Measurements from ENCODE around the gene GREB1.

GREB1 gene

DNA sequence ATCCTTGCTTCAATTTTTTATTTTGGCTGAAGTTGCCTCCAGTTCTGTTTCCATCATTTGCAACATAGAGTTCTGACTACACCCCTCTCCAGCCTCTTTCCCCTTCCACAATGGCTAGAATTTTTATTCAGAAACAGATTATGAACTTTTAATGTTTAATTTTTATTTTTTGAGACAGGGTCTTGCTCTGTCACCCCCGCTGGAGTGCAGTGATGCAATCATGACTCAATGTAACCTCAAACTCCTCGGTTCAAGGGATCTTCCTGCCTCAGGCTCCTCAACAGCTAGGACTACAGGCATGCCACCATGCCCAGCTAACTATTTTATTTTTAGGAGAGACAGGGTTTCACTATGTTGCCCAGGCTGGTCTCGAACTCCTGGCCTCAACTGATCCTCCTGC, 133.3 kb downstream of the GREB1 start:
- no peak for DNase-seq

DNA sequence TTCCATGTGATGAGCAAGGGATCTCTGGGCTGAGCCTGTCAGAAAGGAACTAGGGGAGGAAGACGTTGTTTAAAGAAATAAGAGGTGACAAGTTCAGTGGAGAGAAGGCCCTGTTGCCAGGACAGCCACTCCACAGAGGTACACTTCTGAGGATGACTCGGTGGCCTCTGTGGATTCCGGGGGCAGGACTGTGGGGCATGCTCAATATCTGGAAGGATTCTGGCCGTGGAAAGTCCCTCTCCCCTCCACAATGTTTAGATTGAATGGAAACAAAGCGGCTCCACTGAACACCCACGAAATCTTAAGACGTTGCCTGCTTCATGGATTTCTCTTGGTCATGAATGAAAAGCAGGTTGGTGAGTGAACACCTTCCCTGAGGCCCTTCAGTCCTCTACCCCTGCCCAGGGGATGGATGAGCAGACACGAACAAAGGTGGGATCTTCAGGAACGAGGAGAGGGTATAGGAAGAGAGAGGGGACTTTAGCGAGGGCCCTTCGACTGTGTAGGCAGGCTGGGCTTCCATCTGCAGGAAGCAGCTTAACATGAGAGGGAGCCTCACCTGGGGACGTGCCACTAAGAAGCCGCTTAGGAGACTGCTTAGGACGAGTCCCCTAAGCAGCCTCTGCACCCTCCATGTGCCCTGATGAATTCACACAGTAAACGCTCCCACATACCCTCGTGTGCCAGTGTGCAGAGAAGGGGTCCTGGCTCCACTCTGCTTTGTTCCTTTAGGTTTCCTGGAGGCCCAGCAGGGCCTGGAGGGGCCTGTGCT, 134.2 kb downstream of the GREB1 start:
- DNase-seq: no peak

DNA sequence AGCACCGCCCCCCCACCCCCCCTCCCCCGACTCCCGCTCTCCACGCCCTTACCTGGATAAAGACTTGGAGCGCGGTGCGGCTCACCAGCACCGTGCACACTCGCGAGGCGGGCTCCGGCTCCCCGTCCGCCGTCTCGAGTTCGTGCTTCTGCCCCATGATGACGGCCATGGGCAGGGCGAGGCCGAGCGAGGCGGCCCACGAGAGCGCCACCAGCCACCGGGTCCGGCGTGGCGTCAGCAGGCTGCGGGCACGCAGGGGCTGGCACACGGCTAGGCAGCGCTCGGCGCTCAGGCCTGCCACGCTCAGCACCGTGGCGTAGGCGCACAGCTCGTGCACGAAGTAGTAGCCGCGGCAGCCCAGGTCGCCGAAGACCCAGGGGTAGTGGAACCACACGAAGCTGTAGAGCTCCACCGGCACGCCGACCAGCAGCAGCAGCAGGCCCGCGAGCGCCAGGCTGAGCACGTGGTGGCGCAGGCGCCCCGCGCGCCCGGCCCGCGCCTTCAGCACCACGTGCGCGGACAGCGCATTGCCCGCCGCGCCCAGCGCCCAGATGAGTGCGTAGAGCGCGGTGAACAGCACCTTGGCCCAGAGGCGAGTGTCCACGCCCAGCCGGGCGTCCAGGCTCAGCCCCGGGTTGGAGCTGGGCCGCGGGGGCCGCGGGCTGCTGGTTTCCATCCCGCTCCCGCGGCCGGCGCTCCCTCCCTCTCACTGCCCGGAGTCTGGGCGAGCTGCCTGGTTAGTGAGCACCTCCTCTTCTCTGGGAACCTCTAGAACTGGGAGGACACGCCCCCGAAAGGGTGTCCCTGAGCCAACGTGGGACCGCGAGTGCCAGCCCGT, 135.8 kb downstream of the GREB1 start, which contains the start of gene NTSR2:
Gene NTSR2, minus strand, starts transcription at position 742 of the 838 bp plus-strand sequence. Its CDS starts 66 bp downstream, at position 676.
- DNase-seq: peak in 1 of 2 experiments; percentile 21

DNA sequence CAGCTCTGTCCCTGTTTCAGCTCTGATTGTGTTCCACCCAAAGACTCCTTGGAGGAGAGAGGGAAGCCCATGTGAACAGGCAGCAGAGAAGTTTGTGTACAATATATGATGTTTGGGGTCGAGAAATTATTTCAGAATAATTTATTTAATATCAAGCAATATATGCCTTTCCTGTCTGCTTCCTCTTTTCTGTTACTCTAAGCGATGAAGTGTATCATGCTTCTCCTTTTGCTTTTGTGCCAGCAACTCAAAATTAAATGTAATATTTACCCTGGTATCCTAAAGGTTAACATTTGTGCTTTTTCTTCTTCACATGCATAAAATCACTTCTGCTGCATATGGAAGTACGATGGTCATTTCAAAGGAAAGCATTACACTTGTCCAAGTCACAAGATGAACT, 138.6 kb downstream of the GREB1 start:
- DNase-seq: no peak

DNA sequence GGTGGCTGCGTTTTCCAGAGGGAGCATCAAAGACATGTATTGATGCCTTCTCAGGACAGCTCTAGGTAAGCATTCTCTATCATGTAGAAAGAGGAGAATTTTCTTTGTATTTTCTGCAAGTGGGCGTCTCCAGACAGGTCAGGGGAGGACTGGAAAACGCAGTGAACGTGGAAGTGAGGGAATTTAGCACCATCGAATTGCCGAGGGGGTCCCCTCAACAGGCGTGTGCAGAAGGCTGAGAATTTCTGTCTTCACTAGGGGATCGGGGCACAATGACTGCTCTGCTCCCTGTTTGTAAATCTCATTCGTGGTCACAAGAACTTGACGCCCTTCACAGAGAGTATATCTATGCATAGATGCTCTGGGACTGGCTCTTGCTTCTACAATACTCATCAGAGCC, 141.1 kb downstream of the GREB1 start:
- DNase-seq: no peak

DNA sequence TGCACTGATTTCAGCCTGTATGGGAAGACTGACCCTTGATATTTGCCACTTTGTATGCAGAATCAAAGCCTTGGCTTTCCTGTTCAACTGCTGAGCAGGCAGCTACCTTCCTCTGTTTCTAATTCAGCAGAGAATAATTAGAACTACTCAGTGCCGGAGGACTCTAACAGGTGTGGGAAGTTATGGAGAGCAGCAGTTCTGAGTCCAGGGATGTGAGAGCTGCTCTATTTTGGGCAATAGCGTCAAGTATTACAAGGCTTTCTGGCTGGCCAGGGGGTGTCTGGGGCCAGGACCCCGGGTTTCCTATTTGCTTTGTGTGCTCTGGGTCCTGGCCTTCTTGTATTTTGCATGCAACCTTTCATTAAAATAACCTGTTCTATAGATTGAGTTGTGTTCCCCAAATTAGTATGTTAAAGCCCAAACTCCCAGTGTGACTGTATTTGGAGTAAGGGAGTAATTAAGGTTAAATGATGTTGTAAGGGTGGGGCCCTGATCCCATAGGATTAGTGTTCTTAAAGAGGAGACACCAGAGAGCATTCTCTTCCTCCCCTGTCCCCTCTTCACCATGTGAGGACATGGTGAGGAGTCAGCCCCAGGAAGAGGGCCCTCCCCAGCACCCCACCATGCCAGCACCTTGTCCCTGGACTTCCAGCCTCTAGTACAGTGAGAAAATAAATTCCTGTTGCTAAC, 141.7 kb downstream of the GREB1 start:
- DNase-seq: no peak

DNA sequence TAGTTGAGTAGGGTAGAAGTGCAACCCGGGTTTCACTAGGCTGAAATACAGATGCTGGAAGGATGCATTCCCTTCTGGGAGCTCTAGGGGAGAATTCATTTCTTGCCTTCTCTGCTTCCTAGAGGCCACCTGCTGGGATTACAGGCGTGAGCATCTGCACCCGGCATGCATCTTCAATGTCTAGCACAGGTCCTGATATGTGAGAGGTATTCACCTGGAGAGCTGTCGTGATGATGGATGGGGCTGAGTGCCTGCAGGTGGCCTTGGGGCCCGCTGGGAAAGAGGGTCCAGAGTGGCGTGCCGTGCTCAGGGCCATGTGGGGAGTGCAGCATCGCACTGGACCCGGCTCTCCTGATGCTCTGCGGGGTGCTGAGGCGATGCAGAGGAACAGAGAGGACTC, 142.8 kb downstream of the GREB1 start:
- DNase-seq: no peak

DNA sequence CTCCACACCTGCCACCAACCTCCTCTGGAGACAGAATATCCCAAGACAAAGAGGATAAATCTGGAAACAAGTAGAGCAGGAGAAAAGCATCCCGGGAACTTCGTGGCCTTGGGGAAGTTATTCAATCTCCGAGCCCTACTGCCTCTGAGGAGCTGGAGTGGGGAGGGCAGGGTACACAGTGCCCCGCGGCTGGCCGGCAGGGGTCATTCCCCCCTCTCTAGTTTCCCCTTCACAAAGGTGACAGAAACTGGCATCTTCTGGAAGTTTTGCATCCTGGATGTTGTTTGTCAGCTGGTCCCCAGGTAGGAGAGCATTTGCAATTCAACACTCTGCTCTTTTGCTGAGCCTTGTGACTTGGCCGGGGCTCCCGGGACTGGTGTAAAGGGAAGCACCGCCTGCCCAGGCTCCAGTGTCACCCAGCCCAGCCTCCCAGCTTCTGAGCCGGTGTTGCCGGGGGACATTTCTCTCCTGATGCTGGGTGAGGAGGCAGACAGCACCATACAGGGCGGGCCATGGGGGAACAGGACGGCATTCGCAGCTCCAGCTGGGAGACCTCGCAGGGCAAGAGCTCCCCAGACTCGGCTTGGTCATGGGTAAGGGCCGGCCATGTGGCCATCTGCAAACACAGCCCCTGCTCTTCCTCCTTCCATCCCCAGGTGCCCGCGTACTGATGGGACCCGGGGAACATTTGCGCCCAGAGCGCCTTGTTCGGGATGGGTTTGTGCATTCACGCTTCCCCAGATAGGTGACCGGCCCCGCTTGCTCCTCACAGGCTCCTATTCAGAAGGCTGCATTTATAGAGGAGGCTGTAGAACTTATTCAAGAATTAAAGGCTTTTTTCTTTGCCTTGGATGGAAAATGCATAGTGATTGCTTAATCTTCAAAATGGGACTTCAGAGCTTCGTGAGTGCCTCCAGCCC, 143.6 kb downstream of the GREB1 start:
- DNase-seq: no peak

DNA sequence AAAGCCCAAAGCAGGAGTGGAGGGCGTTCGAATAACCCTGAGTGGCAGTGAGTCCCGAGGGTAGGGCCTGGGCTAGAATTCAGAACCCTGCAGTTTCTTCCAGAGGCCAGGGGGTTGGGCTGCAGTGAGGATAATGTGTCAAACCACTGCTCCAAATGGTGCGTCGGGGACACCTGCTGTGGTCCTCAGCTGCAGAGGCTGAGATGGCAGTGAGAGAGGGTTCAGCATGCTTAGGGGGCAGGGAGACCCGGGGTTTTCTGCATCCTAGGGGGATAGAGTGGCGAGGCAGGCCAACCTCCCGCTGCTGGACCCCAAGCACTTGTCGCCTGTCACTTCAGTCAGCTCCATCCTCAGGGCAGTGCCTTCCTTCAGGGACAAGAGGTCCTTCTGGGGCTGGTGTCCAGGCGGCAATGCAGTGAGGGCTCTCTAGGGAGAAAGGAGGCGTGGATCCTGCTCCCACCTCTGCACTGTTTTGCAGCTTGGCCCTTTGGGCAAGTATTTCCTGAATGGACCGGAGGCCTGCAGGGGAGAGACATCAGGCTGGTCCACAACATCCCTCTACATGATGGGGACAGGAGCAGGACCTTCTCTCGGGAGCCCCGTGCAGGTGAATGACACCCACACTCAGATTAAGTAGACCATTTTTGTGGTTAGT, 144.6 kb downstream of the GREB1 start:
- no peak for DNase-seq

DNA sequence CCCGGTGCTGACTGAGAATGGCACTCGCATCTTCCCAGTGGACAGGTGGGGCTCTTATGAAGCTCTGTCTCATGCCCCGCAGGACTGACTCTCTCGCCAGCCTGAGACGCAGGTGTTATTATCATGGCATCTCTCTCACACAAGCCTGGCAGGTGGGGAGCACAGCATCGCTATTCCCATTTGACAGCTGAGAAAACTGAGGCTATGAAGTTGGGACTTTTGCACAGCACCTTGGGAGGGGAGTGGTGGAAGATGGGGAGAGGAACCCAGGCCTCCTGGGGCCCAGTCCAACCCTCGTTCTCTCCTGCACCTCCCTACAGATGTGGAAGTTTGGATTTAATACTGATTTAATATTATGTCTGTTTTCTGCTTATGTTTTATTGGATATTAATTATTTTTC, 145.2 kb downstream of the GREB1 start:
- DNase-seq: no peak

DNA sequence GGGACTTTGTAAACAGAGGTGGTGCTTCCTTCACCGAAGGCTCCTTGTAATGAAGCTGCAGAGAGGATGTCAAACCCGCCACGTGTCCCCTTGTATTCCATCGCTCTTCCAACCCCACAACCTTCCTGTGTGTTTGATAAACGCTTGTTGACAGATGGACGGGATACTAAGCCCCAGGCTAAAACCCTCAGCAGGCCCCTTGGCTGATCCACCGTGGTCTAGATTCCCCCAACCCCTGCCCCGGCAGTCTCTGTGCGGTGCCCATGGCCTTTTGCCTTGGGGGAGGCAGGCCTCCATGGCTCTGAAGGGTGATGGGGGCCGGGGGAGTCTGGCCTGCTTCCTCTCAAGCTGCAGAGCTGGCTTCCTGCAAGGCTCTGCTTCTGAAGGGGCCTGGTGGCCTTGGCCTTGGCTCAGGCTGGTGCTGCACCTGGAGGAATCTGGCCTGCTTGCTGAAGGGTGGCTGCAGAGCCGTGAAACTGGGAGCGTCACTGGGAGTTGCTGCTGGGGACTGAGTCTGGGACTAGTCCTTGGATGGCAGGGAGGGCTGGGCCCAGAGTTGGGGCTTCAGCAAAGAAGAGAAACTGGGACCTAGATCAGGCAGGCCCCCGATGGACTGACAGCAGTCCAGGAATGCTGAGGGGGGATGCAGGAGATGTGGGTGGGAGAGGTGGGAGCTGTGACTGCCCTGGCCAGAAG, 145.8 kb downstream of the GREB1 start:
- DNase-seq: no peak

DNA sequence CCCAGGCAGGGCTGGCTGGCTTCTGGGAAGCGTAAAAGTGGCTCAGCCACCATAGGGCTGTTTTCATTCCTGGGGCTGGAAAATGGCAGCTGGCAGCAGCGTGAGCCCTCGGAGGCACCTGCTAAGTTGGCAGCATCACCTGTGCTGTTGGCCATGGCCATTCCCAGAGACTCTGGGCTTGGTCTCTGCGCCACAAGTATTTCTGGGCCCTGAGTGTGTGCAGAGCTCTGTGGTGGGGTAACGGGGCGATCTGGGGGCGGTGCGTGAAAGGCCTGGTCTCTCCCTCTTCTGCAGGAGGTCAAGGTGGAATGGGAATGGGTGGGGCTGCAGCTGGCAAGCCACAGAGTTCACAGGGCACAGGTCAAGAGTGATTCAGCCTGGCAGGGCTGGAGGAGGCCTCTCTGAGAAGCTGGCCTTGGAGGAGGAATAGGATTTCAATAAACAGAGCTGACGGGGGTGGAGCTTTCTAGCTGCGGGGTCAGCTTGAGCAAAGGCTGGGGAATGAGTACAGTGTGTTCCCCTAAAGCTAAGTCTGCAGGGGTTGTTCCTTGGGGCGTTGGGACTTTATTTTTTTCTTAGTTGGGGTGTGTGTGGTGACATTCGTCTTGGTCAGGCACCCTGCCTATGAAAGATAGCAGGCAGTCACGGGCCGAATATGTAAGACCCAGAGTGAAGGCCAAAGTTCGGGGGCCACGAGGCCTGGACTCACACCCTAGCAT, 146.5 kb downstream of the GREB1 start:
- no peak for DNase-seq

DNA sequence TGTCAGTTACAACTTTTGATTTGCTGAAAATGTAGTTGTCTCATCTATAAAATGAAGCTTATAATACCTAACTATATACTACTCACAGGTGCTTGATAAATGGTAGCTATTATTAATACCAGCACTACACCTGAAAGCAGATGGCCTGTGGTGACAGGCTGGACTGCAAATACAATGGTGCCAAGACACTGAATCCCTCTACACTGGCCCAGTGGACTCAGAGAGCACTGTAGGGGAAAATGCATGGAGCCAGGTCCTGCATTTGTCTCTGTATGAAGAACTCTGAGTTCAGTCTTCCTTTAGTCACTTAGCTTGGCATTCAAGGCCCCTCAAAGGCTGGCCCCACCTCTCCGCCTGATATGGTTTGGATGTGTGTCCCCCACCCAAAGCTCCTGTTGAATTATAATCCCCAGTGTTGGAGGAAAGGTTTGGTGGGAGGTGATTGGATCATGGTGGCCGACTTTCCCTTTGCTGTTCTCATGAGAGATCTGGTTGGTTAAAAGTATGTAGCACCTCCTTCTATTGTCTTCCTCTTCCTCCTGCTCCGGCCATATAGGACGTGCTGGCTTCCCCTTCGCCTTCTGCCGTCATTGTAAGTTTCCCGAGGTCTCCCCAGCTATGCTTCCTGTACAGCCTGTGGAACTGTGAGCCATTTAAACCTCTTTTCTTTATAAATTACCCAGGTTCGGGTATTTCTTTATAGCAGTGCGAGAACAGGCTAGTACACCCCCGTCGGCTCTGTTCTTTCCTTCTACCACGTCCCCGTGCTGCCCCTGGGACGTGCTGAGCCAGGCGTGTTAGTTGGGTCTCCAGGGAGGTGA, 147.3 kb downstream of the GREB1 start:
- no peak for DNase-seq

DNA sequence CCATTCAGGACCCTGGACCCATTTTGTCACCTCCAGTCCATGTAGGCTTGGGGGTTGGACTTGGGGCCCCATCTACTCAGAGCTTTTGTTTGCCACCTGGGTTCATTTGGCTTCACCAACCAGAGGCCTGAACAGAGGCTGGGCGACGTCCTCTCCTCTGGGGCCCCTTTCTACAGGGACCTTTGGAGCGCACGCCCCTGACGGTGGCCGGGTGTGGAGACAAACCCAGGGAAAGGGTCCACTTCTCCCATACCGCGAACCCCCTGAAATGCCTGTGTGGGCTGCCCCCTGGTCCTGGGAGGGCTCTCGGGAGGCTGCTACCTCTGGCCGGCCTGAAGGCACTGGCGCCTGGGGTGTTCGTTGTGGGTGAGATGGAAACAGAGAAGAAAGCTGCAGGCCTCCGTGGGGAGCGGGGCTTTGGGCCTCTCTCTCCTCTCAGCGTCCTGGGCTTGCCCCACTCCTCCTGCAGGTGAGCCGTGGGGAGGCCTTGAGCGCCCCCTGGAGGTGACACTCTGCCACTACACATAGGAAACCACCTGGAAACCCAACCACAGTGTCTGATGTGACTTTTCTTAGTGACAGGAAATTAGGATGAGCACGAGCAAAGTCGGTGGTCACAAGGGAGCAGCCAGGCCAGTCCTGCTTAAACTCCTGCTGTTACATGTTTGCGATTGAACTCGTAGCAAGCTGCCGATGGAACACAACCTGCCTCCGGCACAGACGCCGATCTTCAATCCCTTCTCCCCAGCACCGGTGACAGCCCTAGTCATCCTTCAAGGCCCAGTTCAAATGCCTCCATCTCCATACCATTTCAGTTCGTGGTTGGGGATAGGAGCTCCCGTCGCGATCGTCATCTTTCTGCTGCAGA, 148.1 kb downstream of the GREB1 start:
- DNase-seq: peak; percentile 12 to 50

DNA sequence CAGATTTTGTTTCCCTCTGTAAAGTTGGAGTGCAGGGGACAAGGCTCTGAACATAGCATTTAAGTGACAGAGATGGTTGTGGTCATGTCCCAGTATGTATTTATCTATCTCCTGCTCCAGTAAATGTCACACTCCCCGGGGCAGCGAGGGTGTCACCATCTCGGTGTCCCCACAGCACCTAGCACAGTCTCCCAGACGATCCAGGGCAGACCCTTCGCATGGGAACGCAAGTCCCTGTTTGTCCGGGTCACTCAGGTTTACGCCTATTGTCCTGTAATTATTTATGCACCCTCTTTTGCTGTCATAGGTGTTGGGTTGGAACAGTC, 148.7 kb downstream of the GREB1 start:
- no peak for DNase-seq

DNA sequence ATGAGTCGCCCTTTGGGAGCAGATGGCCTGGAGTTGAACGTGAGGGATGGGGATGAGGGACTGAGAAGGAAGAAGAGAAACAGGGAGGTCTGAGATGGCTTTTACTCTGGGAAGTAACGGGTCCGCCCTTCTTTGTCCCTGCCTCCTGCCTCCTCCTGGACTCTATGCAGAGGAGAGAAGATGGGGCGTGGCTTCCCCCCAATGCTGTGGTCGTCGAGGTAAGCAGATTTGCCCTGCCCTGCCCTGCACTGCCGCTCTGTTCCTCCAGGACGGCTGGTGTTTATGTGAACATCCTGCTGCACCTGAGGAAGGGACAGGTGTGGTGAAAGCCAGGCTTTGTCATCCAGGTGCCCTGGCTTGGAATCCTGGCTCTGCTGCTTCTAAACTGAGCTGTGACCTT, 149.6 kb downstream of the GREB1 start:
- DNase-seq: no peak

DNA sequence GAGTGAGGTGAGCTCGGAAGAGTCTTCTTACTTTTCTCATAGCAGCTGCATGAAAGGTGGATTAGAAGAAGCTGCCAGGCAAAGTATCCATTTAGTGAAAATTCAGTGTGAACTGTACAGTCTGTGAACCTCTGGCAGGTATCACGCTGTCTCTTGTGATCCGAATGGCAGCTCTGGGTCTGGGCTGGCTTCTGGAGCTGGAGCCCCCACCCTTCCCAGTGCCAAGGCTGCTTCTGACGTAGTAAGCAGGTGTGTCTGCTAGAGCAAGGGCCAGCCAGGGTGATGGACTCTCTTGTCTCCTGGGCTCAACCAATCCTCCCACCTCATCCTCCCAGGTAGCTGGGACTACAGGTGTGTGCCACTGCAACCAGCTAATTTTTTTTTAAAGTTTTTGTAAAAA, 150.1 kb downstream of the GREB1 start:
- no peak for DNase-seq

DNA sequence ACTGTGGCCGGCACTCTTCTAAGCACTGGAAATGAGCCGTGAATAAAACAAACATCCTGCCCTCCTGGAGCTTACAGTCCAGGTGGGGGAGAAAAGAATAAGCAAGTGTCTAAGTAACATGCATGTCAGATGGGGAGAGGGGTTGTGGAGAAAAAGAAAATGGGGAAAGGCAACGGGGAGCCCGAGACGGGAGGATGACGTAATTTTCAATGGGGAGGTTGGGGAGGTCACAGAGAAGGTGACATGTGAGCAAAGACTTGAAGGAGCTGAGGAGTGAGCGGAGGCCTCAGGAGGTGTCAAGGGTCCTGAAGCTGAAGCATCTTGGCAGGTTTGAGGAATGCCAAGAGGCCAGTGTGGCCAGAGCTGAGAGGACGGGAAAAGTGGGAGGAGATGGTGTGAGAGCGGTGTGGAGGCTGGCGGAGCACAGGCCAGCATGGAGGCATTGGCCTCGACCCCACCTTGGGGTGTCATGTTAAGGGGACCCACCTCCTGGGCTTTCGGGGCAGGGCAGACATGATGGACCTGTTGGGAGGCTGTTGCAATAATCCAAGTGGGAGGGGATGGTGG, 151.1 kb downstream of the GREB1 start:
- no peak for DNase-seq

Data from stimulated activated CD4-positive, alpha-beta T cell treated with anti-CD3 and anti-CD28 coated beads, Interleukin-4, amount 100 ng/mL, for 4 hours (primary cell).